Fibroblast of skin of back (primary cell): ENCODE data around the gene PARN.
A peak's percentile ranks its signal among the peaks of the same experiment; 100 is the strongest.
"Not testable (repeated sequence)": the region's sequence is repeated elsewhere in the genome, so short reads cannot be mapped to it uniquely, and the experiment has no call there.

Source experiments
- DNase-seq: peaks from one replicate; pipeline ENCODE4 v3.0.0-alpha.2; 2013

PARN gene

GRCh38 chr16:14630620-14631330, 715 bp upstream of the PARN start:
- not testable (repeated sequence) for DNase-seq

DNA sequence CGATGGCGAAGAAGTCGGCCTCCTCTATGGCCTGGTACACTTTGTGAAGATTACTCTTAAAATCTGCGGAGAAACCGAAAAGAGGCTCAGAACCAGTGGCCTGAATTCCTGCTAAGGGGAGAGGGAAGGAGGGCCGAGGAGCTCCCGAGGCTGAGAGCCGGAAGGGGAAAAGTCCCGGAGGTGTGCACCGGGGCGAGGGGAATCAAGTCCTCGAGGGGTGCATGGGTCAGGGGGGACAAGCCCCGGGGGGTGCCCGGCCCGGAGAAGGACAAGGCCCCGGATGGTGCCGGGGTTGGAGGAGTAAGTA, 495 bp downstream of the PARN start:
- no peak for DNase-seq

- DNase-seq, result peak; percentile 12
These were observed 1.1 kb downstream of the PARN start for GRCh38 chr16:14628806-14629611.

- DNase-seq, result no peak
These were observed 3.0 kb downstream of the PARN start for GRCh38 chr16:14627078-14627477.

DNA sequence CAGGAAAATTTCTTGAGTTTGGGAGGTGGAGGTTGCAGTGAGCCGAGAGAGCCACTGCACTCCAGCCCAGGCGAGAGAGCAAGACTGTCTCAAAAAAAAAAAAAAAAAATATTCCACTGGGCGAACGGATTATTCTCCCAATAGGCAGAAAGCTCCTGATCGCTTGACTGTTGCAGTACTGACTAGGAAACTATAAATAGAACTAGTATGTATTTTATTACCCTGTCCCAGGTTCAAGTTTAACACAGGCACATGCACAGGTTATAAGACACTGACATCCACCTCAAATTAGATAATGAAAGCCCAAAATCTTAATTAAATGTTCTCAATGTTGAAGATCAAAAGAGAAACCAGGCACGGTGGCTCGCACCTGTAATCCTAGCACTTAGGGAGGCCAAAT, 11.5 kb downstream of the PARN start:
- DNase-seq, result no peak

DNA sequence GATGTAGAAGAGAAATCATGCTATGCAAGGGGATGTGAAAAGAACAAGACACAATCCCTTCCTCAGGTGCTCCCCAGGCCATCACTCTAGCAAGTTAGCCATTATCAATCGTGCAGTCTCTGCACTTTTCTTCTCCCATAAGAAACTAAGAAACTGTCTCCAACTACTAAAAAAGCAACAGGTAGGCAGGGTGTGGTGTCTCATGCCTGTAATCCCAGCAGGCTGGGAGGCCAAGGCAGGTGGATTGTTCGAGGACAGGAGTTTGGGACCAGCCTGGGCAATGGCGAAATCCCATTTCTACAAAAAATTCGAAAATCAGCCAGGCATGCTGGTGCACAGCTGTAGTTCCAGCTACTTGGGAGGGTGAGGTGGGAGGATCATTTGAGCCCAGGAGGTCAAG, 13.8 kb downstream of the PARN start:
- no peak for DNase-seq

DNA sequence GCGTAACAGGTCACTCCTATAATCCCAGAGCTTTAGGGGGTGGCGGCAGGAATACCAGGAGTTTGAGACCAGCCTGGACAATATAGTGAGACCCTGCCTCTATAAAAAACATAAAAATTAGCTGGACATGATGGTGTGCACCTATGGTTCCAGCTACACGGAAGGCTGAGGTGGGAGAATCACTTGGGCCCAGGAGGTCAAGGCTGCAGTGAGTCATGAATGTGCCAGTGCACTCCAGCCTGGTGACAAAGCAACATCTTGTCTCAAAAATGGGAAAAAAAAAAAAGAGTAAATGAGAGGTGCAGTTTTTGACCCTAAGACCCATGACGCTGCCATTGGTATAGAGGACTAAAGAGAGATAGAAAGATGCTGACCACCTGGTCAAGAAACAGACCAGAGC, 16.1 kb downstream of the PARN start:
- no peak for DNase-seq

- no peak for DNase-seq
These were observed 18.4 kb downstream of the PARN start for GRCh38 chr16:14611660-14612059.

- no peak for DNase-seq
These were observed 20.3 kb downstream of the PARN start for GRCh38 chr16:14609716-14610115.

DNA sequence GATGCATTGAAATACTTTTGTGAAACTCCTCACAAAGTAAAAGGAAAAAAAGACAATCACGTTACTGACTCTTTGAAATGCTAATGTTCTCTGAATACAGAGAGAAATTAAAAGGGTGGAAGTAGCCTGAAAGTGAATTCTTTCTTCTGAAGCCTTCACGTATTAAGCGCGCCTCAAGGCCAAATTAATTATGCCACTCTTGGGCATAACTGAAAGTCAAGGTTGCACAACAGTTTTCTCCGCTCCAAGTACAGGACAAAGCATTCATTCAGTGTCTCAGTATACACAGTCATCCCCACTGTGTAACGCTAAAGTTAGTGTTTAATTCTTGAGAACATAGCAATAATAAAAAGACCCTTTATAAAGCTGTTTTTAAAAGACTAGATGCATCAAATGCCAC, 21.5 kb downstream of the PARN start:
- DNase-seq, result no peak

DNA sequence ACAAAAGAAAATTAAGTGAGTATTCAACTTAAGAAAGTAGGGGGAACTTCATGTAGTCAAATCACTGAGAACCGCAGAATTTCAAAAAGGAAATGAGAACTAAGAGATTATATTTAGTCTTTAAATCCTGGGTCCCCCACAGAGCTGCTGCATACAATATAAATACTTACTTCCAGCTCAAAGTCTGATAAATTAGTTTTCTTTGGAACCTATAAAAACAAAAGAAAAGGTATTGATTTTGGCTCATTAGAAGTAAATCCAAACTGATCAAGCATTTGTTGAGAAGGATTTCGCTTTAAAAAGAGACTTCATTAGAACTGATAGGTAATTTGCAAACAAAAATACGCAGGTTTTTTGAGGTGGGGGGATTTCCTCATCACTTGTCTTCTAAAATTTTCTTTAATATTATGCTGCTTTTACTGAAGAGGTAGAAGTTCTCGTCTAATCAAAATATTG, 21.9 kb downstream of the PARN start:
- no peak for DNase-seq

GRCh38 chr16:14606102-14606501, 24.0 kb downstream of the PARN start:
- no peak for DNase-seq

DNA sequence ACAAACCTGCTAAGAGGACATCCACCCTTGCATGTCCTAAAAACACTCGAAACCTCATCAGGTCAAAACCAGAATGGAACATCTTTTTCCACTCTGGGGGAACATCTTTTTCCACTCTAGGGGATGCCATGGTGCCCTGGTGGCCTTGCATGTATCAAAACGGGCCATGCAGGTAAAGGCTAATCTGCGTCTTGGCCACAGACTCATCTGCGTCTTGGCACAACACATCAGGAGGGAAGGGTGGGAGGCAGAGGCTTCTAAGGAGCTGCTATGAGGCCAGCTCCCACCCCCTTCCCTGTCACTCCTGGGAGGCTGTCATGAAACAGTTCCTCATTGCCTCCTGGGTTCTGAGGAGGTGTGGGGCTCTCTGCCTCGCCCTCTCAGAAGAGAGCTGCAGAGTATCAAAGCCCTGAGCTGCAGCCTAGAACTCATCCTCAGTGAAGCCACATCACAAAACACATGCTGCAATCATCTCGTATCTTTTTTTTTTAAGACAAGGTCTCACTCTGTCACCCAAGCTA, 27.6 kb downstream of the PARN start:
- no peak for DNase-seq

DNA sequence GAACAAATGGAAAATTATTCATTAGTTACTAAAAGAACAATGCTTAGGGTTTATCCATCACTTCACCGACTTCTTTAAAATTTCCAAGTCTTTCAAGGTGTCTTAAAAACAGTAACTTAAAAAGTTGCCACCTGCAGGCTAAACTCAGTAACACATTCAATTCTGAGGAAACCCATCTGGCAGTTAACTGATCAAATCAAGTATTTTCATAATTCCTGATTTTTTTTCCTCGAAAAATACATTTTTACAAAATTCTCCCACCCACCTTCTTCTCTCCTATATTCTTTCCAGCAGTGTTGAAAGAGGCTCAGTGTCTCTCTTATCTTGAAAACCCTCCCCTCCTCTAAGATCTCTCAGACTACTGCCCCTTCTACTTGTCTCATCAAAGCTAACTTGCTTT, 29.9 kb downstream of the PARN start:
- DNase-seq, result peak; percentile 32

- no peak for DNase-seq
These were observed 43.3 kb downstream of the PARN start for GRCh38 chr16:14586637-14587305.

- DNase-seq, result no peak
These were observed 44.8 kb downstream of the PARN start for GRCh38 chr16:14585287-14585686.

- not testable (repeated sequence) for DNase-seq
These were observed 49.1 kb downstream of the PARN start for GRCh38 chr16:14580926-14581325.

GRCh38 chr16:14579266-14579665, 50.8 kb downstream of the PARN start:
- no peak for DNase-seq

GRCh38 chr16:14576532-14576931, 53.5 kb downstream of the PARN start:
- no peak for DNase-seq

- DNase-seq, result no peak
These were observed 54.0 kb downstream of the PARN start for GRCh38 chr16:14576069-14576468.

- DNase-seq, result not testable (repeated sequence)
These were observed 55.2 kb downstream of the PARN start for GRCh38 chr16:14574698-14575415.

DNA sequence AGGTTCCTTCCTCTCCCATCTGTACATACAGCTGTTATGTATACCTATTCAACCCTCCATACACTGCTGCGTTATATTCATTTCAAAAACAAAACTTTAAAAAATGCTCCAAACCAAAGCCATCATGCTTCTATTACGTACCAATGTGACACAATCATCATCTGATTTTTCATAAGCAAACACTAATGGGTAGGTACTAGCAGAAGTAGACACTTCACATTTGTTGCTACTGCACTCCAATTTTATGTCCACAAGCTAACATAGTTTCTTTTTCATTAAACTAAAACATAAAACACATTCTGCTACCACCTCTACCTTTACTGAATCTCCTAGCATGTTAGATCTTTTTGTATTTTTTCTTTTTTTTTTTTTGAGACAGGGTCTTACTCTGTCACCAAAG, 57.5 kb downstream of the PARN start:
- DNase-seq, result no peak

DNA sequence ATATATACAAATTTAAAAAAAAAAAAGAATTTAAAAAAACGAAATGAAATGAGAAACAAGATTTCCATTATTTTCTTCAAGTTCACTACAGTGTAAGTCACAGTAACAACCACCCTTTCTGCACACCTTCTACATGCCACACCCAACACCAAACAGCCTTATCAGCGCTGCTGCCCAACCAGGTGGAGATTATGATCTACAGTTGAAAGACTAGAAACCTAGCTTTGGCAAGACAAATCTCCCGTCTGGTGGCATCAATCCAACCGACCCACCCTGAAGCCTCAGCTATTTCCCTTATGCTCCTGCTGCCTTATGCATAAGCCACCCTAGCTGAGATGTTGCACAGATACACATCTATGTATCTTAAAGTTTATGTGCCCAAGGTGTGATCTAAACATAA, 60.8 kb downstream of the PARN start:
- DNase-seq, result no peak
